Osteocyte (in vitro differentiated cells): ENCODE data around the gene PRKN. TPM values are rescaled to one million over a fixed set of nuclear protein-coding genes. Genes with fewer than 3 reads are reported as not detected.

Experiments used
- DNase-seq: peaks from one replicate; pipeline ENCODE4 v3.0.0; 2021; ENCODE audit warnings: mixed read lengths; ENCODE audit not compliant: unreplicated experiment; ENCODE audit errors: extremely low spot score
- H3K27ac Mint-ChIP-seq: one replicate; pipeline ENCODE4 v1.8.0; 2021; ENCODE audit warnings: mild to moderate bottlenecking, mixed read lengths; ENCODE audit not compliant: unreplicated experiment
- H3K27me3 Mint-ChIP-seq: one replicate; pipeline ENCODE4 v1.8.0; 2021; ENCODE audit warnings: mixed read lengths; ENCODE audit not compliant: unreplicated experiment
- H3K36me3 Mint-ChIP-seq: one replicate; pipeline ENCODE4 v1.8.0; 2021; ENCODE audit warnings: mixed read lengths; ENCODE audit not compliant: unreplicated experiment
- H3K4me1 Mint-ChIP-seq: one replicate; pipeline ENCODE4 v1.8.0; 2021; ENCODE audit warnings: mixed read lengths; ENCODE audit not compliant: unreplicated experiment
- H3K4me3 Mint-ChIP-seq: one replicate; pipeline ENCODE4 v1.8.0; 2021; ENCODE audit warnings: mild to moderate bottlenecking, moderate library complexity, mixed read lengths; ENCODE audit not compliant: unreplicated experiment
- H3K9me3 Mint-ChIP-seq: one replicate; pipeline ENCODE4 v1.8.0; 2021; ENCODE audit warnings: mixed read lengths; ENCODE audit not compliant: unreplicated experiment
- CTCF ChIP-seq: fragments of 200-600 bp; sonication (generic); IDR thresholded peaks from 2 replicates; pipeline ENCODE4 v1.5.0; 2021; ENCODE audit warnings: antibody characterized with exemption, mild to moderate bottlenecking, moderate library complexity
- total RNA-seq: library from RNA; stranded (reverse); gene quantifications from 2 replicates; pipeline ENCODE4 v1.2.1, GENCODE V29; 2021

The PRKN gene
- total RNA-seq, 1 donor from 2014 or later = 13.4 TPM

- peaks cover 1% of the 10 kb centered on the region for H3K4me1 Mint-ChIP-seq
- H3K9me3 Mint-ChIP-seq = peaks cover 10% of the 10 kb centered on the region
- DNase-seq = no peak
- no peak overlapping the region for H3K4me3 Mint-ChIP-seq
- no peaks in the 10 kb centered on the region for H3K27me3 Mint-ChIP-seq
- no peak overlapping the region for H3K27ac Mint-ChIP-seq
- no peak for TF ChIP-seq CTCF
- peaks cover 4% of the 10 kb centered on the region for H3K36me3 Mint-ChIP-seq
These were observed 401.7 kb downstream of the PRKN start for GRCh38 chr6:162325826-162326225.

- Mint-ChIP-seq H3K4me1 (peaks cover 1% of the 10 kb centered on the region), H3K4me3 (no peak overlapping the region), H3K9me3 (peaks cover 14% of the 10 kb centered on the region), H3K36me3 (peaks cover 8% of the 10 kb centered on the region), H3K27me3 (no peaks in the 10 kb centered on the region), H3K27ac (no peak overlapping the region)
- no peak for TF ChIP-seq CTCF
- no peak for DNase-seq
These were observed 402.5 kb downstream of the PRKN start for GRCh38 chr6:162325051-162325450.

GRCh38 chr6:162315291-162315690 lies 412.3 kb downstream of the PRKN start:
- Mint-ChIP-seq H3K4me1 (peaks cover 3% of the 10 kb centered on the region), H3K4me3 (no peak overlapping the region), H3K36me3 (no peaks in the 10 kb centered on the region), H3K9me3 (no peaks in the 10 kb centered on the region), H3K27ac (no peak overlapping the region), H3K27me3 (no peaks in the 10 kb centered on the region)
- no peak for DNase-seq
- no peak for TF ChIP-seq CTCF

- DNase-seq = no peak
- Mint-ChIP-seq H3K9me3 (peaks cover 5% of the 10 kb centered on the region), H3K4me1 (peaks cover 3% of the 10 kb centered on the region)
These were observed 413.5 kb downstream of the PRKN start for GRCh38 chr6:162313922-162314660.

More at GRCh38 chr6:162313922-162314660, 413.5 kb downstream of the PRKN start:
- Mint-ChIP-seq H3K36me3 (peaks cover 4% of the 10 kb centered on the region), H3K4me3 (no peak overlapping the region), H3K27me3 (no peaks in the 10 kb centered on the region), H3K27ac (no peak overlapping the region)
- no peak for TF ChIP-seq CTCF
